Activated T-helper 1 cell treated with Interleukin-2 at 50 U/mL for 16 hours (primary cell): ENCODE data around the gene MCAT.
"Not testable (repeated sequence)": the region's sequence is repeated elsewhere in the genome, so short reads cannot be mapped to it uniquely, and the experiment has no call there.

Experiments
- DNase-seq: peaks from one replicate; pipeline ENCODE4 v3.0.0-alpha.2; 2020; ENCODE audit warnings: low read depth

Gene MCAT

GRCh38 chr22:43153899-43154298, 10.7 kb upstream of the MCAT start:
- no peak for DNase-seq

GRCh38 chr22:43152357-43153071, 9.3 kb upstream of the MCAT start:
- peak; percentile 44 for DNase-seq

- no peak for DNase-seq
Measured at GRCh38 chr22:43152003-43152356, 8.8 kb upstream of the MCAT start.

GRCh38 chr22:43151251-43152002, 8.2 kb upstream of the MCAT start, which contains the start of gene TSPO:
TSS of gene TSPO (plus strand) at chr22:43151559. CDS start at chr22:43159239, 7,680 bp downstream.
- DNase-seq = peak; percentile 59

GRCh38 chr22:43150731-43151206, 7.6 kb upstream of the MCAT start:
- no peak for DNase-seq

- DNase-seq = no peak
Measured at GRCh38 chr22:43148581-43148980, 5.4 kb upstream of the MCAT start.

- DNase-seq = no peak
Measured at GRCh38 chr22:43147821-43148220, 4.6 kb upstream of the MCAT start.

GRCh38 chr22:43146332-43146731, 3.1 kb upstream of the MCAT start:
- not testable (repeated sequence) for DNase-seq

- not testable (repeated sequence) for DNase-seq
Measured at GRCh38 chr22:43145371-43145770, 2.2 kb upstream of the MCAT start.

GRCh38 chr22:43144949-43145348, 1.8 kb upstream of the MCAT start:
- DNase-seq = no peak

- DNase-seq = no peak
Measured at GRCh38 chr22:43136801-43137200, 6.4 kb downstream of the MCAT start.

GRCh38 chr22:43136255-43136654, 6.9 kb downstream of the MCAT start:
- DNase-seq = no peak

- no peak for DNase-seq
Measured at GRCh38 chr22:43135565-43135964, 7.6 kb downstream of the MCAT start.

- no peak for DNase-seq
Measured at GRCh38 chr22:43134553-43134952, 8.6 kb downstream of the MCAT start.

GRCh38 chr22:43133401-43133800, 9.8 kb downstream of the MCAT start:
- no peak for DNase-seq

- DNase-seq = no peak
Measured at GRCh38 chr22:43131773-43132501, 11.3 kb downstream of the MCAT start.

- no peak for DNase-seq
Measured at GRCh38 chr22:43129426-43130425, 13.5 kb downstream of the MCAT start.

- DNase-seq = no peak
Measured at GRCh38 chr22:43128928-43129424, 14.2 kb downstream of the MCAT start.

GRCh38 chr22:43128116-43128515, 15.1 kb downstream of the MCAT start:
- DNase-seq = no peak

- no peak for DNase-seq
Measured at GRCh38 chr22:43127166-43127908, 15.9 kb downstream of the MCAT start.
